Caki2 (cell line): ENCODE results near the gene ZNF579. TPM values are rescaled to one million over a fixed set of nuclear protein-coding genes. Genes with fewer than 3 reads are reported as not detected.

Experiments used
- DNase-seq: peaks from one replicate; pipeline ENCODE4 v3.0.0-alpha.2; 2015; ENCODE audit warnings: low read depth
- in situ Hi-C: cut with HindIII; loops from 2 replicates; pipeline ENCODE4 v1.10.0; 2016; ENCODE audit warnings: low sequenced_read_pairs, low pct_unique_long_range_greater_than_20kb, mixed read lengths
- total RNA-seq: library from RNA; depleted of rRNA; stranded (reverse); fragments of >200 nt; shearing (Covaris generic); gene quantifications from 2 replicates; pipeline ENCODE4 v1.2.3, GENCODE V29; 2014; ENCODE audit warnings: low replicate concordance

ZNF579 gene
- total RNA-seq, 1 experiment from 2014 or later: 12.9 TPM

DNA sequence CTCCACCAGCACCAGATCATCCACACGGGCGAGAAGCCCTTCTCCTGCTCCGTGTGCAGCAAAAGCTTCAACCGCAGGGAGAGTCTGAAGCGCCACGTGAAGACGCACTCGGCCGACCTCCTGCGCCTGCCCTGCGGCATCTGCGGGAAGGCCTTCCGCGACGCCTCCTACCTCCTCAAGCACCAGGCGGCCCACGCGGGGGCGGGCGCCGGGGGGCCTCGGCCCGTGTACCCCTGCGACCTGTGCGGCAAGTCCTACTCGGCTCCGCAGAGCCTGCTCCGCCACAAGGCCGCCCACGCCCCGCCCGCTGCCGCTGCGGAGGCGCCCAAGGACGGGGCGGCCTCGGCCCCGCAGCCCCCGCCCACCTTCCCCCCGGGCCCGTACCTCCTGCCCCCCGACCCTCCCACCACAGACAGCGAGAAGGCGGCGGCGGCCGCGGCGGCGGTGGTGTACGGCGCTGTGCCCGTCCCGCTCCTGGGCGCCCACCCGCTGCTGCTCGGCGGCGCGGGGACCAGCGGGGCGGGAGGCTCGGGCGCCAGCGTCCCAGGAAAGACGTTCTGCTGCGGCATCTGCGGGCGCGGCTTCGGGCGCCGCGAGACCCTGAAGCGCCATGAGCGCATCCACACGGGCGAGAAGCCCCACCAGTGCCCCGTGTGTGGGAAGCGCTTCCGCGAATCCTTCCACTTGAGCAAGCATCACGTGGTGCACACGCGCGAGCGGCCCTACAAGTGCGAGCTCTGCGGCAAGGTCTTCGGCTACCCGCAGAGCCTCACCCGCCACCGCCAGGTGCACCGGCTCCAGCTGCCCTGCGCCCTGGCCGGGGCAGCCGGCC, 34.3 kb upstream of the ZNF579 start:
- in situ Hi-C loops: no loop called here
- DNase-seq: no peak

GRCh38 chr19:55613930-55614710, 33.5 kb upstream of the ZNF579 start:
- DNase-seq: no peak
- in situ Hi-C loops: no loop called here

DNA sequence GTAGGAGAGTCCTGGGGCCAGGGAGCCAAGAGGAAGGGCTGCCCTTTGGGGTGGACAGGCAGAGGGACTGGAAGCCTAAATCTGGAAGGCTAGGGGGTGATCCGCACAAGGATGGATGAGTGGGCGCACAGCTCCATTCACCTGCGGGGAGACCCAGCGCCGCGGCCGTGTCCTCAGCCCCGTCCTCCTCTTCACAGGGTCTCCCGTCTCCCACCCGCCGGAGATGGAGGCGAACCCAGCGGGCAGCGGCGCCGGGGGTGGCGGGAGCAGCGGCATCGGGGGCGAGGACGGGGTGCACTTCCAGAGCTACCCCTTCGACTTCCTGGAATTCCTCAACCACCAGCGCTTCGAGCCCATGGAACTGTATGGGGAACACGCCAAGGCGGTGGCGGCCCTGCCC, 32.7 kb upstream of the ZNF579 start:
- in situ Hi-C loops: no loop called here

DNA sequence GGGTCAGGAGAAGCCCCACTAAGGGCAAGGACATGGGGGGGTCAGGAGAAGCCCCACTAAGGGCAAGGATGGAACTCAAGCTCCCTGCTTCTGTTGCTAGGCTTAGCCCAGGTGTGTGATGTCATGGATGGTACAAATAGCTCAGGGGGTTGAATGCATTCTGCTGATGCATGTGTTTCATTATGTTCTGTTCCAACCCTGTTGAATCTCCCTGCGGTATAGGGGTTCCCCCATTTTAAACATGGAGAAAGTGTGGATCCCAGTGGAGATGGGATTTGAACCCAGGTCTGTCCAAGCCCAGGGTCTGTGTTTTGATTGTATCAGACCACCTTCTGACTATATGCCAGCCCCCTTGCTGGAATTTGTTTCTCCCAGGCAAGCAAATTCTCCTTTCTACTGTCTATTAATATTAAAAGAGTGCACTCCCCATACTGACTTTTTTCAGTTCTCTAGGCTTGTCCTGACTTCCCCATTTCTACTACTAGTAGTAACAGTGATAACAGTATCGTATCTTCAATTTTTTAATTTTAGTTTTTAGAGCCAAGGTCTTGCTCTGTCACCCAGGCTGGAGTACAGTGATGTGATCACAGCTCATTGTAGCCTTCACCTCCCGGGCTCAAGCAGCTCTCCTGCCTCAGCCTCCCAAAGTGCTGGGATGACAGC, 31.5 kb upstream of the ZNF579 start:
- in situ Hi-C loops: no loop called here
- no peak for DNase-seq

More for the DNA sequence above, 32.7 kb upstream of the ZNF579 start:
- DNase-seq: no peak

- in situ Hi-C loops: no loop called here
- DNase-seq: no peak
Observed at GRCh38 chr19:55611300-55611982, 30.8 kb upstream of the ZNF579 start.

GRCh38 chr19:55609326-55609725, 28.7 kb upstream of the ZNF579 start:
- no peak for DNase-seq
- in situ Hi-C loops: no loop called here

DNA sequence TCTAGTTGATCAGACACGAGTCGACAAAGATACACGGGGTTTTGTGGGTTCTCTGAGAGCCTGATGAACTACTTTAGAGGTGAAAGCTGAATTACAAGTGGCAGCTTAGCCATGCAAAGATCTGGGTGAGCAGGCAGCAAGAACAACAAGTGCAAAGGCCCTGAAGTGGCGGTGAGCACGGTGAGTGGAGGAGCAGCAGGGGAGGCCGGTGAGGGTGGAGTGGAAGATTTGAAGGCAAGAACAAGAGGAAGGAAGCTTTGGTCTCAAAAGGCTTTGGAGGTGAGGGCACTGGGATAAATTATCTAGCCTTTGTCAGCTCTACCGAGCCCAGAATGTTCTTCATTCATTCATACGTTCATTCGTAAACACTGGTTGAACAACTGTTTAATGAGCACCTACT, 26.2 kb upstream of the ZNF579 start:
- in situ Hi-C loops: no loop called here
- no peak for DNase-seq

DNA sequence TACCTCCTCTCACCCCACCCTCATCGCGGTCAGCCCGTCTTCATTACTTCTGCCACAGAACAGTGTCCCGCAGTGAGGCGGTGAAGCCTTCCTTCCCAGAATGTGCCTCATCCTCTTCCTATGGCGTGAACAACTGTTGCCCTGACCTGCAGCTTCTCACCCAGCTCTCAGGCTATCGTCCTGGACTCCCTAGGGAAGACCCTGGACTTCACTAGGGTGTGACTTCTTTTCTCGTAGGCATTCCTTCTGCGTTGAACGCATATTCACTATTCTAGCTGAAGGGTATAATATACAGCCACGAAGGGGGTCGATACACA, 25.8 kb upstream of the ZNF579 start:
- in situ Hi-C loops: no loop called here
- no peak for DNase-seq

DNA sequence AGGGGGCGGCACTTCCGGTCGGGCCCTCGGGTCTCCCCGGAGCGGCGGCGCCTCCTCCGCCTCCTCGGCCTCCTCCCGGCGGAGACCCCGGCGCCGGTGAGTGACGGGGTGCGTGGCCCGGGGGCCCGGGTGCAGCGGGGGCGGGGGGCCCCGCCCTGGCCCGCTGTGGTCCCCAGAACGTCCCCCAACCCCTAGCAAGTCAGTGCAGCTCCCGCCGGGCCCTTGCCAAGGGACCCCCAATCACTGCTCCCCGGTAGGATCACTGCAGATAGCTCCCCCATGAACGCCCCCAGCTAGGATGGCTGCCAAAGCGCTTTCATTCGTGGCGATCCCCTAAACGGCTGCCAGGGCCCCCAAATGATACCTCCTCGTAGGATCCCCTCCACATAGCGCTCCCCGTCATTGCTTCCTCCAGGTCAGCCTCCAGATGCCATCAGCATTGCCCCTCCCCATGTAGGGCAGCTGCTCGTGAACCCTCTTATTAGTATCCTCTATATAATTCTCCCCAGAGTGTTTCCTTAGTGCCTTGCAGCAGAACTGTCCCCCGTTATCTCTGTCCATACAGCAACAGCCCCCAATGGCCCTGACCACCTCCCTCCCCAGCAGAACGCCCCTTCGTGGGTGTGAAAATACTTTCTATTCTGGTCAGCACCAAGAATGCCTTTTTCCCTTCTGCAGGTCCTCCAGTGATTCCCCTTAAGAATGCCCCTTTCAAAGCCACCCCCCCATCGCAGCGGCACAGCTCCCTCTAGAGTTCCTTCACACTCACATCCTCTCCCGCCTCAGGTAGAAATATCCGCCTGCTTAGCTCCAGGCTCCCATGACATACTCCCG, 25.2 kb upstream of the ZNF579 start, which contains the start of gene ZNF865:
ZNF865 (plus strand) TSS at position 11 of the 834 bp plus-strand sequence. CDS start 7,972 bp downstream, outside the sequence.
- DNase-seq: peak; percentile 85
- in situ Hi-C loops: no loop called here

GRCh38 chr19:55605207-55605636, 24.6 kb upstream of the ZNF579 start:
- DNase-seq: peak; percentile 99
- in situ Hi-C loops: no loop called here

- in situ Hi-C loops: no loop called here
Observed at GRCh38 chr19:55603581-55604292, 23.1 kb upstream of the ZNF579 start.

DNA sequence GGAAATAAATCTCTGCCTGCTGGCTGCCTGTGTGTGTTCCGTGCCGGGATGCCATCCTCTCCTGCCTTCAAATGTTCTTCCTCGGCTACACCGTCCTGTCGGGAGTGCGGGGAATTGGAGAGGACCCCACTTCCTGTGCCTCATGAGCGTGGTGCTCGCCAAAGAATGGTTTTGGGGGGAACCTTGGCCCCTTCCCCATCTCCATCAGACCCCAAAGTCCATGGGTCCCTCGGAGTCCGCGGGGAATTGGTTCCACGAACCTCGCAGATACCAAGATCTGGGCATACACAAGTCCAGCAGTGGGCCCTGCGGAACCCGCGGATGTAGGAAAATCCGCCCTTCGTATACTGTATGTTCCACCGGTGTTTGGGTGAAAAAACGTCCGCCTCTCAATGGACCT, 22.5 kb upstream of the ZNF579 start:
- in situ Hi-C loops: no loop called here
- DNase-seq: no peak

More at GRCh38 chr19:55603581-55604292, 23.1 kb upstream of the ZNF579 start:
- DNase-seq: no peak

- no peak for DNase-seq
- in situ Hi-C loops: no loop called here
Observed at GRCh38 chr19:55602104-55603001, 21.7 kb upstream of the ZNF579 start.

- in situ Hi-C loops: no loop called here
- no peak for DNase-seq
Observed at GRCh38 chr19:55601084-55601483, 20.4 kb upstream of the ZNF579 start.

- no peak for DNase-seq
- in situ Hi-C loops: no loop called here
Observed at GRCh38 chr19:55600662-55601028, 20.0 kb upstream of the ZNF579 start.
